Measurements from ENCODE around the gene UQCRC1. TPM values are rescaled to one million over a fixed set of nuclear protein-coding genes. Genes with fewer than 3 reads are reported as not detected.

UQCRC1 gene
- total RNA-seq, result 425 and 465 TPM in 2 replicates

DNA sequence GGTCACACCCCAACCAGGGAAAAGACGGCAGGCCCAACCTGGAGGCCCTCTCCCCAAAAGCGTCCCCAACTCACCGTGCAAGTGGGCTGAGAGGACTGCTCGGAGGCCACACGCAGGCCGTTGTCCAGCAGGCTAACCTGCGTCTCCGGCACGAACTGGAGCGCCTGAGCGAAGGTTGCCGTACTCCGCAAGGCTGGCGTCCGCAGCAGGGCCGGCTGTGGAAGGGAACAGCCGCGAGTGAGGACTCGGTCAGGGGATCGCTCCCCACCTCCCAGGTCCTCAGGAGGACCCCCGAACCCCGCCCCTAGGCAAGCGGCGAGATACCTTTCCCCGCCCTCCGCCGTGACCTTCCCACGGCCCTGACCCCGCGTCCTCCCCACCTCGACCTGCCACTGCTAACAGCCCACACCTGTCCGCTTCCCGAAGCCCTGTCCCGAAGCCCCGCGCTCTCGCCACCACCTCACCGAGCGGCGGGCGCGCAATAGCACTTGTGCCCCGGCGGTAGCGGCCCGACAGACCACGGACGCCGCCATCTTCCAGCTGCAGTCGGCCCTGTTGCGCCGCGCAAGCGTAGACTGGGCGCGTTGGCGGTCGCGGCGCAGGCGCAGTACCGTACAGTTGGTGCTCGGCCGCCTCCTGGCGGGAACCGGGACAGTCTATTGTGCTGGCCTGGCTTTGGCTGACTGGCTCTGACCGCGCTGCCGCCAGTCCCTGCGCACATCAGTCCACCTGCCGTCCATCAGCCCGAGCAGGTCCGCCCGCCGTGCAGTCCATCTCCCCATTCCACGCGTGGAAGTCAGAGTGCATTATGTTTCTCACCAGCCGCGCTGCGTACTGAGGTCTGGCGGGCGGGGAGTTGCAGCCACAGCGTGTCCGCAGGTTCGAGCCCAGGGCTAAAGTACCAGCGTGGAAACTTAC is at the start of gene UQCRC1:
Gene UQCRC1 (minus strand): TSS at position 559 of the 918 bp plus-strand sequence. CDS start 26 bp downstream, at position 533.

DNA sequence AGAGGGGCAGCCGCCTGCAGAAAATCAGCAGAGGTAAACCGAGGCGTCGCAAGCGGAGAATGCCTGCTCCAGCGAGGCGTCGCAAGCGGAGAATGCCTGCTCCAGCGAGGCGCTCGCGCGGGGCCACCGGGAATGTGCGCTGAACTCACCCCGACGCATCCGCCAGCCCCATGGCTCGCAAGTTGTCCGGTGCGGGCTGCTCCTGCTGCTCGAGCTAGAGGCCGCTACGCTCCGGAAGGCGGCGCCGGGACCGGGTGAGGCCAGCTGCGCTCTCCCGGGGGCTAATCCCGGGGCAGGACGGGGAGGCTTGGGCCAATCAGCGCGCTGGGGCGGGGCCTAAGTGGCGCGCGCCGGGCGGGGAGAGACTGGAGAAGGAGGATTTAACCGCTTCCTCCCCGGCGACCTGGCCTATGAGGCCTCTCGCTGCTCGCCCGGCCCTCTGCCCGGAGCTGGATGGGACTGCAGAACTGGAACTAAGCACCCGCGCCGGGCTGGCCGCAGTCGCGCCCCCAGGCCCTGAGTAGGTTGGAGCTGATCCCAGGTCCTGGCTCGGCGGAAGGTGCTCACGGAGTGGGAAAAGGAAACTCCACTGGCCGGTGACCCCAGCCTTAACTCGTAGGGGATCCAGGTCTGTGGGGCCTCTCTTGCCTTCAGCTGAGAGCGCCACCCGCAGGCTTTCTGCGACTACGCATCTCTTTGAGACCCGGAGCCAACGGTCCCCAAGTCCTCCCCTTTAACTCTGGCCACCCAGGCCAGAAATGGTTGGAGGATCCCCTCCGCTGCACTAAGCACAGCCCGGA is 26.0 kb upstream of the UQCRC1 start, which contains the start of gene SLC26A6:
Gene SLC26A6 (minus strand): TSS at position 240 of the 800 bp plus-strand sequence. CDS start 68 bp downstream, at position 172.

DNA sequence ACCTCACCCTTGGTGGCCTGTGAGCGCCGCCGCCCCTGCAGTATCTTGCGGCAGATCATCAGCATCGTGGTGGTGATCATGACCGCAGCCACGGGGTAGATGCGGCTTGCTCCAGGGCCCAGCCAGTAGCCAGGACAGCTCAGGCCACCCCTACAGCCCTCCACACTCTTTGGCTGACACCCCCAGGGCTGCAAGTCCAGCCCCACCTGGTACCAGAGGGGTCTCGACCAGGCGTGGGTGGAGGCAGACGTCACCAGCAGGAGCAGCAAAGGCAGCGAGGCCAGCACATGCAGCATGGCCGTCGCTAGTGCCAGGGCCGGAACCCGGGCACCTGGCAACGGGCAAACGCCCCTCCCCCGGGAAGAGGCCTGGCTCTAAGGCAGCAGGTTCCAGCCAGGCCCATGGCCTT is 12.0 kb upstream of the UQCRC1 start, which contains the start of gene TMEM89:
Gene TMEM89 (minus strand): TSS at position 309 of the 409 bp plus-strand sequence. CDS start 13 bp downstream, at position 296.

DNA sequence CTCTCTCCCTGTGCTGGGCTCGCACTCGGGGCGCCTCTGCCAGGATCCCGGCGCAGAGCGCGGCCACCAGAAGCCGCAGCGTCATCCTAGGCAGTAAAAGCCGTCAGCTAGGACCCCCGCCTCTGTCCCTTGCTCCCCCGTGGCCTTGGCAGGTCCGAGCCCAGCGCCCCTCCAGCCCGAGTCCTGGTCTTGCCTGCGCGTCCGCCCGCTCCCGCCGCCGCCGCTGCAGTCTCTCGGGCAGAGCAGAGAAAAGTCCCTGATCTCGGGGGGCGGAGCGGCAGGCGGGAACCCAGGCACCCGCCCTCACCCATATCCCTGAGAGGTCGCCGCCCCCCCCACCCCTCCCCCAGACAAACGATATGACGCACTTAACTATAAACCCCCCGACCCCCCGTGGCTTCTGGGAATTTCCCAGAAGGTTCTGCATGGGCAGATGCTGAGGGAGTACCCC is 14.3 kb downstream of the UQCRC1 start, which contains the start of gene COL7A1:
Gene COL7A1 (minus strand): TSS at position 255 of the 451 bp plus-strand sequence. CDS start 170 bp downstream, at position 85.

DNA sequence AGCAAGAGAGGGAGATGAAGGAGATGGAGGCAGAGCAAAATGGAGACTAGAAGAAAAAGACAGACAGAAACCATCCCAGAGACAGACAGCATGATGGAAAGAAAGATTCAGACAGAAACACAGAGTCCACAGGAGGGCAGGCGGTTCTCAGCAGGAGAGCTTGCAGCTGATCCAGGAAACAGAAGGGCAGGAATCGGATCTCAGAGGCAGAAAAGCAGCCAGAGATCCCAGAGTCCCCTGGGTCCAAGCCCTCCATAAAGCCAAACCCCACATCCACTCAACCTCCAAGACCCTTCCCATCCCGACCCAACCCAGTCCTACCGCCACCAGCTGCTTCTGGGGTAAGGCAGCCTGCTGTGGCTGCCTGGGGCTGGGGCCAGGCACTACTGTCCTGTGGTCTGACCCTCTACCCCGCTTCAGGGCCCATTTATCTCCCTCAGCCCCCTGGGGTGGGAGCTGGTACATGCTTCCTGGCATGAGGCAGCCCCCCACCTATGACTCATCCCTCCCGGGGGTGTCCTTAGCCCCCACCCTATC is 46.0 kb downstream of the UQCRC1 start, which contains the start of gene UCN2:
Gene UCN2 (minus strand): TSS at position 400 of the 537 bp plus-strand sequence. CDS start 657 bp downstream, outside the sequence.

DNA sequence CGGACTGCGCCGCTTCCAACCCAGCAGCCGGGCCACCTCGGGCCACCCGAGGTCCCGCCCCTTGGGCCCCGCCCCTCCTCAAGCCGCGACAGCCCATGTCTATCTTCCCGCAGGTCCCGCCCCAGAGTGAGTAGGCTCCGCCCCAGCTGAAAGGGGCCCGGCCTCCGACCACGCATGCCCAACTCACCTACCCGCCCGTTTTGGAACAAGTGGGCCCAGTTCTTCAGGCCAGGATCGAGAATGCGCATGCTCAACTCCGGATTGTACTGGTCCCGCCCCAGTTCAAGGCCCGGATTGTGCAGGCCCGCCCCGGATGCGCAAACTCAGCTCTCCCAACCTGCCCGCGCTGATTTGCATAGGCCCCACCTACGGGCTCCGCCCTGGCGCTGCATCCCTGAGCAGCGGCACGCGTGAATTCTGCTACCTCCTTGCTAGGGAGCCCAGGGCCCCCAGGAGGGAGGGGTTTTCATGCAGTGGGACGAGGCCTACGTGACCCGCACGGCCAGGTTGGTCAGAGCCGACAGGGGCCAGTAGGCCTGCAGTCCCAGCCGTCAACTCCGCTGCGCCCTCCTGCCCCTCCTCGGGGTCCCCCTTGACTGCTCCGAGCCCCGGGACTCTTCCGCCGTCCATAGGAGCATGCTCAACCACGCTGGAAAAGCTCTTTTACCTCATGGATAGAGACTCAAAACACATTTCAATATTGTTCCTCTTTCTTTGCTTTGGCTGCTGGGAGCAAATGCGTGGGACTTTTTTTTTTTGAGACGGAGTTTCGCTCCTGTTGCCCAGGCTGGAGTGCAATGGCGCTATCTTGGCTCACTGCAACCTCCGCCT is 52.4 kb downstream of the UQCRC1 start, which contains the start of gene PFKFB4:
Gene PFKFB4 (minus strand): TSS at position 8 of the 831 bp plus-strand sequence. CDS start 26 bp downstream, outside the sequence.

Other genes starting within 250 kb of the UQCRC1 start
- gene FBXW12, start 237.4 kb downstream of the UQCRC1 start, total RNA-seq, result not detected in 2 replicates
- 17.5 and 18.2 TPM in 2 replicates for gene PLXNB1, start 179.6 kb downstream of the UQCRC1 start, total RNA-seq
- 14.2 and 24.5 TPM in 2 replicates for gene CCDC51, start 169.5 kb downstream of the UQCRC1 start, total RNA-seq
- 410 and 450 TPM in 2 replicates for gene TMA7, start 169.4 kb downstream of the UQCRC1 start, total RNA-seq
- 4.3 and 17.0 TPM in 2 replicates for gene ATRIP, start 162.9 kb downstream of the UQCRC1 start, total RNA-seq
- 235 and 272 TPM in 2 replicates for gene SHISA5, start 105.5 kb downstream of the UQCRC1 start, total RNA-seq
- gene PFKFB4, start 52.8 kb downstream of the UQCRC1 start, total RNA-seq, result 13.8 and 14.4 TPM in 2 replicates
- not detected in 2 replicates for gene UCN2, start 45.9 kb downstream of the UQCRC1 start, total RNA-seq
- 4.4 and 6.6 TPM in 2 replicates for gene COL7A1, start 14.3 kb downstream of the UQCRC1 start, total RNA-seq
- gene TMEM89, start 12.1 kb upstream of the UQCRC1 start, total RNA-seq, result not detected in 2 replicates
- gene SLC26A6, start 25.8 kb upstream of the UQCRC1 start, total RNA-seq, result 19.3 and 26.2 TPM in 2 replicates
- gene CELSR3, start 53.2 kb upstream of the UQCRC1 start, total RNA-seq, result 0.86 and 1.4 TPM in 2 replicates
- 27.1 and 31.4 TPM in 2 replicates for gene NCKIPSD, start 76.3 kb upstream of the UQCRC1 start, total RNA-seq
- gene IP6K2, start 107.6 kb upstream of the UQCRC1 start, total RNA-seq, result 50.9 and 57.1 TPM in 2 replicates
- gene PRKAR2A, start 238.2 kb upstream of the UQCRC1 start, total RNA-seq, result 28.5 and 34.7 TPM in 2 replicates